Mesodermal cell (in vitro differentiated cells): ENCODE data around the gene GFY.

Source experiments
- H3K27ac ChIP-seq: 2 replicates; pipeline ENCODE4 v1.7.0; 2013; ENCODE audit warnings: mild to moderate bottlenecking, low read depth, low read length, moderate library complexity; ENCODE audit not compliant: severe bottlenecking
- H3K36me3 ChIP-seq: 2 replicates; pipeline ENCODE4 v1.7.1; 2013; ENCODE audit warnings: mild to moderate bottlenecking, low read length, moderate library complexity; ENCODE audit not compliant: control insufficient read depth, insufficient read depth
- H3K4me1 ChIP-seq: one replicate; pipeline ENCODE4 v1.7.1; 2013; ENCODE audit warnings: mild to moderate bottlenecking, low read length; ENCODE audit not compliant: insufficient read depth, control insufficient read depth, poor library complexity, severe bottlenecking
- H3K4me3 ChIP-seq: 2 replicates; pipeline ENCODE4 v1.7.0; 2013; ENCODE audit warnings: low read length, control low read depth, mild to moderate bottlenecking; ENCODE audit not compliant: insufficient read depth, poor library complexity, severe bottlenecking; ENCODE audit errors: extremely low read depth
- H3K9me3 ChIP-seq: 2 replicates; pipeline ENCODE4 v1.7.1; 2013; ENCODE audit warnings: mild to moderate bottlenecking, low read length, moderate library complexity; ENCODE audit not compliant: control insufficient read depth
- WGBS, 2 experiments: methylation state at CpG; one replicate each; pipeline ENCODE4 v1.1.5; 2013; ENCODE audit warnings: missing lambda C conversion rate in 2 of 2; ENCODE audit not compliant: insufficient coverage in 2 of 2; 5-methylcytosine and 5-hydroxymethylcytosine counted together

Gene GFY

DNA sequence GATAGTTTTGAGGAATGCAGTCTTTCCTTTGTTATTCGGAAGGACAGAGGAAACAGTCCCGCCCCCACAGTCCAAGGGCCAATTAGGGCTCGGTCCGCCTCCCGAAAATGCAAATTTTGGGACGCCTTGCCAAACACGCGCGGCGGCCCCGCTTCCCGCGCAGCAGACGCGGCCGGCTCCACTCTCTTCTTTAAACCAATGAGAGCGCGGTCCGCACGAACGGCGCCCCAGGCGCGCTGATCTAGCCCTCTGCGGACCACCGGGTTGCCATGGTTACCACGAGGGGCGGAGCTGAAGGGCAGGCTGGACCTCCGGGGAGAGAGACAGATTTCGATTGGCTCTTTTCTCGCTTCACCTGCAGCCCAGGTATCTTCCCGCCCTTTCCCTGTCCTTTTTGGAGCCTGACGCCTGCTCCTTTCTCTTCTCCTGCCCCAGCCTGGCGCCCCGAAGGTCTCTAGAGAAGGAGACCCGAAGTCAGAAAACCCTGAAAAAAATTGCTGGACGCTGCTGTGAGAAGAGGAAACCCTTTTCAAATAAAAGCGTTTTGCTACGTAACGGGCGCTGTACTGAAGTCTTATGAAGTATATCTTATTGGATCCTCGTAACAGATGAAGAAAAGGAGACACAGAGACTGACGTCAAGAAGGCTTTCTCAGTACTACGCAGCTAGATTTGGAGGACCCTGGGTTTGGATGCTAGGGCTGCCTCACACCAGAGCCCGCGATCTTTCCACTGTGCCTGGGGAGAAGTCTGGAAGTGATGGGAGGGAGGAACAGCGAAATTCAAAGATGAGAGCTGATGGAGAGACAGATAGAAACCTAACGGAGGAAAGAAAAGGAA, 3.9 kb upstream of the GFY start:
- peaks cover 8% of the 10 kb centered on the region for H3K4me1 ChIP-seq
- H3K27ac ChIP-seq: no peak overlapping the region
- no peaks in the 10 kb centered on the region for H3K9me3 ChIP-seq
- 14 to 18% methylated on average over 32 to 43 of the region's 48 CpGs for WGBS, 2 experiments
- H3K4me3 ChIP-seq: no peak overlapping the region
- H3K36me3 ChIP-seq: no peaks in the 10 kb centered on the region

DNA sequence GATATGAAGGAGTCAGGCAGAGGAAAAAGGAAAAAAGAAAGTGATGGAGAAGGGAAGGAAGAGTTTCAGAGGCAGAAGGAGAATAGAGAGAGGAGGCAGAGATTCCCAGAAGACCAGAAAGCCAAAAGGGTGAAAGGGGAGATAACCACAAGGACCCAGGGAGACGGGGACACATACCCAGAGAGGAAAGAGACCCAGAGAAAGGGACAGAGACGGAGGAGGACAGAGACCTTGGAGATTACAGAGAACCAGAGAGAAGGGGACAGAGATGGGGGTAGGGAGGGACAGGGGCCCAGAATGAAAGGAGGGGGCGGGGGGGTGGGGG, 3.3 kb upstream of the GFY start:
- Histone ChIP-seq H3K4me3 (no peak overlapping the region), H3K9me3 (no peaks in the 10 kb centered on the region), H3K36me3 (no peaks in the 10 kb centered on the region), H3K4me1 (peaks cover 8% of the 10 kb centered on the region), H3K27ac (no peak overlapping the region)
- 45 to 57% methylated on average over 2 to 3 of the region's 3 CpGs for WGBS, 2 experiments

DNA sequence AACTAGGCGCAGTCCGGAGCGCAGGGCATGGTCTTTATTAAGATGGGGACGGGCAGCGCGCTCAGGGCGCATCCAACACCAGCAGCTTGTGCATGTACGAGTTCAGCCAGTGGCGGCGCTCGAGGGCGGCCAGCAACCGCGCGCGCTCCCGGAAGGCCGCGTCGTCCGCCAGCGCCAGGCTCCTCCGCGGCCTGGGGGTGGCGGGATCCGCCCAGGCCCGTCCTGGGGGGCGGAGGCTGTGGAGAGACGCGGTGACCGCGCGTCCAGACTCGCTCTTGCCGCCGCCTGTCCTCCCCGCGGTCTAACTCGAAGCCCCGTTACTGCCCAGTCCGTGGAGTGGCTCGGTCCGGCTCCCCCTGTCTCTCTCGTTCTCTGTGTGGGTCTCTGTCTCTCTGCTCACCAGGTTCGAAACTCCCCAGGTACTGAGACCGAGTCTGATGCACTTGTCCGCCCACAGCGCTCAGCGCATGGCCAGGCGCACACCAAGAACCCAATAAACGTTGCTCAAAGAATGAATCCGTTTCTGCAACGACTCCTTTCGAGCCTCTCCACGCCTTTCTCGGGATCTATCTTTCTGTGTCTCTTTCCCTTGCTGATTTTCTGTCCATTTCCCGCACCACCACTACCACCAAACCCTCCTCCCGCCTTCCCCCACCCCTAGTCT, 2.6 kb upstream of the GFY start:
- peak overlapping the region; percentile 25 for H3K4me3 ChIP-seq
- no peak overlapping the region for H3K27ac ChIP-seq
- H3K9me3 ChIP-seq: no peaks in the 10 kb centered on the region
- no peaks in the 10 kb centered on the region for H3K36me3 ChIP-seq
- 4 to 6% methylated on average over 47 to 58 of the region's 58 CpGs for WGBS, 2 experiments
- H3K4me1 ChIP-seq: peaks cover 8% of the 10 kb centered on the region

- H3K27ac ChIP-seq: no peak within 1 kb of the TSS
- H3K4me3 ChIP-seq: peak within 1 kb of the TSS; percentile 25
- H3K9me3 ChIP-seq: no peaks in the 10 kb centered on the region
- WGBS, 2 experiments: 13% methylated on average over 29 to 33 of the region's 42 CpGs
- H3K4me1 ChIP-seq: peaks cover 14% of the 10 kb centered on the region
- H3K36me3 ChIP-seq: no peaks in the 10 kb centered on the region
Observed at GRCh38 chr19:49423071-49423984, 1.9 kb upstream of the GFY start, which contains the start of gene PTH2. TSS of gene PTH2 (minus strand) at chr19:49423441. CDS start at chr19:49423339, 102 bp downstream.

GRCh38 chr19:49423985-49424303, 1.2 kb upstream of the GFY start:
- Histone ChIP-seq H3K27ac (no peak overlapping the region), H3K36me3 (no peaks in the 10 kb centered on the region), H3K4me1 (peaks cover 18% of the 10 kb centered on the region), H3K9me3 (no peaks in the 10 kb centered on the region), H3K4me3 (peak overlapping the region; percentile 22)
- 0 to 20% methylated on average over 2 to 3 of the region's 3 CpGs for WGBS, 2 experiments

DNA sequence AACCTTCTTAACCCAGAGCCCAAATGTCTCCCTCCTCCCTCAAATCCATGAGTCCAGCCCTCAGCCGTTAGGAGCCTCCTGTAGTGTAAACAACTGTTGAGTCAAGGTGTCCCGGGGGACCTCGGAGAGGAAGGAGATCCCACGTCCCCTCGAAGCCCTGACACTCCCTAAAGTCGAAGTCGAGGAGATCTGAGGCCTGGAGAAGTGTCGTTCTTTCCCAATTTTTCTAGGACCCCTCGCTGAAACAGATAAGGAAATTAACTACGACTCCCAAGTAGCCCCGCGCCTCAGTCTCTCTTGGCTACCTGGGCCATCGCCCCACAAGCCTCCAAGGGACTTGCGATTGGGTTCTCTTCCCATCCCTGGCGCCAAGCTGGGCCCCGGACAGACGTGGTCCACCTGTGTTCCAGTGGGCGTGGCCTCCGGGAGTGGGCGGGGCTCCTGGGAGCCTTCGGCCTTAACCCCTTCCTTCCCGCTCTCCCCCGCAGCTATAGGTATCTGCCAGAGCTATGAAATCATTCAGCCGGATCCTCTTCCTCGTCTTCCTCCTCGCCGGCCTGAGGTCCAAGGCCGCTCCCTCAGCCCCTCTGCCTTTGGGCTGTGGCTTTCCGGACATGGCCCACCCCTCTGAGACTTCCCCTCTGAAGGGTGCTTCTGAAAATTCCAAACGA, 869 bp downstream of the GFY start:
- H3K9me3 ChIP-seq: no peaks in the 10 kb centered on the region
- H3K4me1 ChIP-seq: peaks cover 18% of the 10 kb centered on the region
- H3K36me3 ChIP-seq: no peaks in the 10 kb centered on the region
- 9 to 13% methylated on average over 24 to 27 of the region's 30 CpGs for WGBS, 2 experiments
- H3K4me3 ChIP-seq: no peak overlapping the region
- H3K27ac ChIP-seq: no peak overlapping the region

DNA sequence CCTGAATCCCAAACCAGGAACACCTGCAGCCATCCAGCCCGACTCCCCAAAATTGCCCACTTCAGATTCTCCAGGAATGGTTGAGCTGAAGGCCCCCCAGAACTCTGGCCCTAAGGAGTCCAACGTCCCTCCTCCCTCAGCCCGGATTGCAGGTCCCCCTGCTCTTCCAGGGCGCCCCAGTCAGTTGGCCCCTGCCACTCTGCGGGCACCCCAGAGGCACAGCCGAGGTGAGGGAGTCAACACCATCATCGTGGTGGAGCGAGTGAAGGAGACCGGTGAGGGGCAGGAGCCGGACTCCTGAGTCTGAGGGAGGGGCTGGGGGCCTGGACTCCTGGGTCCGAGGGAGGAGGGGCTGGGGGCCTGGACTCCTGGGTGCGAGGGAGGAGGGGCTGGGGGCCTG, 2.2 kb downstream of the GFY start:
- Histone ChIP-seq H3K4me3 (no peak overlapping the region), H3K27ac (no peak overlapping the region), H3K36me3 (no peaks in the 10 kb centered on the region), H3K9me3 (no peaks in the 10 kb centered on the region), H3K4me1 (peaks cover 18% of the 10 kb centered on the region)
- 58 to 67% methylated on average over 9 to 11 of the region's 12 CpGs for WGBS, 2 experiments

DNA sequence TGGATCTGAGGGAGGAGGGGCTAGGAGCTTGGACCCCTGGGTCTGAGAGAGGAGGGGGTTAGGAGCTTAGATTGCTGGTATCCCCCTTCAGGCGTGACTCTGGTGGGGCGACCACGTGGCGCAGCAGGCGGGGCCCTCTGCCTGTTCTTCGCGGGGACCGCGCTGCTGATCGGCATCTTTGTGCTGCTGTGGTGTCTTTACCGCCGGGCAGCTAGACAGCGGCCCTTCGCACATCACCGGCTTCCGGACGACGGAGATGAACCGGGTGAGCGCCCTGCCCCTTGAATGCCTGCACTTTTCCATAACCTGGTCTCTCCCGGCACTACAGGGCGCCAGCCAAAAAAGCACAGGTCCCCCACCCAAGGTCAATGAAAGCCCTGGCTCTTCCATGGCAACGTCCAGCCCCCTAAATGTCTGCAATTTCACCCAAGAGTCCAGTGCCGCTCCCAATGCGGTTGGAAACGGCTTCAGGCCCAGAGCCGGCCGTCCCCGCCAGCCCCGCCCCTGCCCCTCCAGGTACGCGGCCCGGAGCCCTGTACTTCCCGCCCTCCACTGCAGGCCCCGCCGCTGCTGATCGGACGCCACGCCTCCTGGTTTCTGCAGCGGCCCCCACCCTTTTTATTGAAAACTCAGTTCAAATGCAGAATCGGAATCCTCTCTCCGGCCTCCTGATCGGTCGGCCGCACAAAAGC, 2.8 kb downstream of the GFY start:
- Histone ChIP-seq H3K36me3 (no peaks in the 10 kb centered on the region), H3K9me3 (no peaks in the 10 kb centered on the region), H3K4me3 (peak overlapping the region; percentile 19), H3K4me1 (peaks cover 18% of the 10 kb centered on the region), H3K27ac (no peak overlapping the region)
- WGBS, 2 experiments: 4 to 5% methylated on average over 42 to 44 of the region's 45 CpGs

GRCh38 chr19:49428547-49429451, 3.6 kb downstream of the GFY start:
- H3K27ac ChIP-seq: no peak overlapping the region
- peak overlapping the region; percentile 19 for H3K4me3 ChIP-seq
- H3K4me1 ChIP-seq: peaks cover 11% of the 10 kb centered on the region
- 27 to 28% methylated on average over 13 to 20 of the region's 29 CpGs for WGBS, 2 experiments
- no peaks in the 10 kb centered on the region for H3K9me3 ChIP-seq
- H3K36me3 ChIP-seq: no peaks in the 10 kb centered on the region
